Measurements from ENCODE around the gene TICRR.

DNA sequence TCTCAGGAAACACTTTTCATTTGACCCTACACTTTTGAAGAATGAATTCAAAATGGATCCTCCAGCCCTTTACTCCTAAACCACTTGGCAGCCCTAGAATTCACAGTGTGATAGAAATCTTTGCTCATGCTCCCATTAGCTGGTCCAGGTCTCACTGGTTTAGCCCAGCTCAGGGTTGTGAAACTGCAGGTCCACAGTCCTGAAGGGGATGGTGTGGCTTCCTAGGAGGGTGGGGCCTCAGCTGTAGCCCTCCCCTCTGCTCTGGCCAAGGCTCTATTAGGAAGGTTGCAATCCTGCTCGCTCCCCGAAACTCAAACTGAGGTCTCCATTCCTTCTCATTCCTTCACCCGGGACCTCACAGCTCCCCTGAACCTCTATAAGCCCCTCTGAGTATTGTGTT, 21.6 kb upstream of the TICRR start:
- TF ChIP-seq RXRA (IDR thresholded peaks at IDR 0.05) (no peak), RAD21 (IDR thresholded peaks at IDR 0.05) (no peak), MAX (IDR thresholded peaks at IDR 0.05) (no peak)
- TF ChIP-seq, protein P1, sequence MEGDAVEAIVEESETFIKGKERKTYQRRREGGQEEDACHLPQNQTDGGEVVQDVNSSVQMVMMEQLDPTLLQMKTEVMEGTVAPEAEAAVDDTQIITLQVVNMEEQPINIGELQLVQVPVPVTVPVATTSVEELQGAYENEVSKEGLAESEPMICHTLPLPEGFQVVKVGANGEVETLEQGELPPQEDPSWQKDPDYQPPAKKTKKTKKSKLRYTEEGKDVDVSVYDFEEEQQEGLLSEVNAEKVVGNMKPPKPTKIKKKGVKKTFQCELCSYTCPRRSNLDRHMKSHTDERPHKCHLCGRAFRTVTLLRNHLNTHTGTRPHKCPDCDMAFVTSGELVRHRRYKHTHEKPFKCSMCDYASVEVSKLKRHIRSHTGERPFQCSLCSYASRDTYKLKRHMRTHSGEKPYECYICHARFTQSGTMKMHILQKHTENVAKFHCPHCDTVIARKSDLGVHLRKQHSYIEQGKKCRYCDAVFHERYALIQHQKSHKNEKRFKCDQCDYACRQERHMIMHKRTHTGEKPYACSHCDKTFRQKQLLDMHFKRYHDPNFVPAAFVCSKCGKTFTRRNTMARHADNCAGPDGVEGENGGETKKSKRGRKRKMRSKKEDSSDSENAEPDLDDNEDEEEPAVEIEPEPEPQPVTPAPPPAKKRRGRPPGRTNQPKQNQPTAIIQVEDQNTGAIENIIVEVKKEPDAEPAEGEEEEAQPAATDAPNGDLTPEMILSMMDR (IDR thresholded peaks at IDR 0.05; ENCODE audit: low read depth, low read length, missing input control), result no peak

Data from liver (tissue), 3 donors.